ENCODE results near the gene KIZ.

KIZ gene

GRCh38 chr20:21110811-21111210, 15.1 kb upstream of the KIZ start:
- peaks cover 4% of the 10 kb centered on the region for H3K27me3 ChIP-seq (ENCODE audit: insufficient read depth, low read length, poor library complexity)
- TF ChIP-seq CTCF (IDR thresholded peaks at IDR 0.05; ENCODE audit: borderline replicate concordance, extremely low read depth, low read length, poor library complexity, severe bottlenecking) (no peak), EZH2 (IDR thresholded peaks at IDR 0.05; ENCODE audit: borderline replicate concordance, low read depth, low read length, severe bottlenecking) (no peak)
- H3K4me2 ChIP-seq (ENCODE audit: insufficient read depth, low read length) = no peak overlapping the region
- H3K79me2 ChIP-seq (ENCODE audit: insufficient read depth, low read length) = no peaks in the 10 kb centered on the region
- H3K36me3 ChIP-seq (ENCODE audit: insufficient read depth, low read length) = no peaks in the 10 kb centered on the region
- H3K4me3 ChIP-seq (ENCODE audit: low read depth in 1 of 2, low read length in 2 of 2) = no peak overlapping the region
- no peaks in the 10 kb centered on the region for H4K20me1 ChIP-seq (ENCODE audit: insufficient read depth, low read length)
- H3K4me1 ChIP-seq (ENCODE audit: insufficient read depth, low read length) = no peaks in the 10 kb centered on the region
- DNase-seq (no peak), ATAC-seq (ENCODE audit: insufficient read depth, low read depth) (no peak)
- no peaks in the 10 kb centered on the region for H3K9me3 ChIP-seq (ENCODE audit: insufficient read depth, low read length, severe bottlenecking)
- H3K27ac ChIP-seq (ENCODE audit: low read length) = no peak overlapping the region
- no peak overlapping the region for H3K9ac ChIP-seq (ENCODE audit: low read depth, low read length)
- H2AFZ ChIP-seq (ENCODE audit: low read depth, low read length) = no peak overlapping the region

DNA sequence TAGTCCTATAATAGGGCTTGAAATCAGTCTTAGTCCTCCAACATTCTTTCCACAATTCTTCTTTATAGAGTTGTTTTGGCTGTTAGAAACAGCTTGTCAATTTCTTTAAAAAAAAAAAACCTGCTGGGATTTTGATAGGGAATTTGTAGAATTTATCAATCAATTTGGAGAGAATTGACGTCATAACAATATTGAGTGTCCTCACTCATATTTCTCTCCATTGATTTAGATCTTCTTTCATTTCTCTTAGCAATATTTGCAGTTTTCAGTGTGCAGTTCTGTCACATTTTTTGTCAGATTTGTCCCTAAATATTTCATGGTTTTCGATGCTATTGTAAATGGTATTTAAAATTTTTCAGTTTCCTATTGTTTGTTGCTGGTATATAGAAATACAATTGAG, 14.5 kb upstream of the KIZ start:
- no peaks in the 10 kb centered on the region for H3K4me1 ChIP-seq (ENCODE audit: insufficient read depth, low read length)
- no peak overlapping the region for H3K9ac ChIP-seq (ENCODE audit: low read depth, low read length)
- TF ChIP-seq CTCF (IDR thresholded peaks at IDR 0.05; ENCODE audit: borderline replicate concordance, extremely low read depth, low read length, poor library complexity, severe bottlenecking) (no peak), EZH2 (IDR thresholded peaks at IDR 0.05; ENCODE audit: borderline replicate concordance, low read depth, low read length, severe bottlenecking) (no peak)
- ATAC-seq (ENCODE audit: insufficient read depth, low read depth) = no peak
- no peak overlapping the region for H3K4me2 ChIP-seq (ENCODE audit: insufficient read depth, low read length)
- DNase-seq = no peak
- peaks cover 4% of the 10 kb centered on the region for H3K27me3 ChIP-seq (ENCODE audit: insufficient read depth, low read length, poor library complexity)
- no peak overlapping the region for H3K27ac ChIP-seq (ENCODE audit: low read length)
- H2AFZ ChIP-seq (ENCODE audit: low read depth, low read length) = no peak overlapping the region
- H3K79me2 ChIP-seq (ENCODE audit: insufficient read depth, low read length) = no peaks in the 10 kb centered on the region
- H3K4me3 ChIP-seq (ENCODE audit: low read depth in 1 of 2, low read length in 2 of 2) = no peak overlapping the region
- no peaks in the 10 kb centered on the region for H4K20me1 ChIP-seq (ENCODE audit: insufficient read depth, low read length)
- H3K36me3 ChIP-seq (ENCODE audit: insufficient read depth, low read length) = no peaks in the 10 kb centered on the region
- no peaks in the 10 kb centered on the region for H3K9me3 ChIP-seq (ENCODE audit: insufficient read depth, low read length, severe bottlenecking)

DNA sequence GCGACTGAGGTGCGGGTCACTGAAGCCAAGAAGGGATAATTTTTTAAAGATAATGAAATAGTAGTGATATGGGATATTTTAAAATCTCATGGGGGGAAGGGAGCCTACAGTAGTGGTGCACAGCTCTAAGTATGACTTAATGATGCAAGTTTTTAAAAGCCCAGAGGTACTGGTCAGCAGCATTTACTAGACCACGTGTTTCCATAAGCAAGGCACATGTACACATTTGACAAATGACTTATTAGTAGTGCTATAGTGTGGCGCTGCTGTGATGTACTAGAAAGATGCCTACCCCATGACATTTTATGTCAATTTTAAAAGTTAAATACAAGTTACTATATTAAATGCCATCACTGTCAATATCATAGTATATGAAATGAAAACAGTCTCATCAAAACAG, 12.2 kb upstream of the KIZ start:
- Histone ChIP-seq H3K4me3 (ENCODE audit: low read depth in 1 of 2, low read length in 2 of 2) (no peak overlapping the region), H3K4me1 (ENCODE audit: insufficient read depth, low read length) (no peaks in the 10 kb centered on the region), H3K27me3 (ENCODE audit: insufficient read depth, low read length, poor library complexity) (peaks cover 4% of the 10 kb centered on the region), H3K27ac (ENCODE audit: low read length) (no peak overlapping the region), H2AFZ (ENCODE audit: low read depth, low read length) (no peak overlapping the region), H3K9ac (ENCODE audit: low read depth, low read length) (no peak overlapping the region), H3K79me2 (ENCODE audit: insufficient read depth, low read length) (no peaks in the 10 kb centered on the region), H4K20me1 (ENCODE audit: insufficient read depth, low read length) (no peaks in the 10 kb centered on the region), H3K4me2 (ENCODE audit: insufficient read depth, low read length) (no peak overlapping the region), H3K9me3 (ENCODE audit: insufficient read depth, low read length, severe bottlenecking) (no peaks in the 10 kb centered on the region), H3K36me3 (ENCODE audit: insufficient read depth, low read length) (no peaks in the 10 kb centered on the region)
- TF ChIP-seq EZH2 (IDR thresholded peaks at IDR 0.05; ENCODE audit: borderline replicate concordance, low read depth, low read length, severe bottlenecking) (no peak), CTCF (IDR thresholded peaks at IDR 0.05; ENCODE audit: borderline replicate concordance, extremely low read depth, low read length, poor library complexity, severe bottlenecking) (no peak)
- ATAC-seq (ENCODE audit: insufficient read depth, low read depth) (no peak), DNase-seq (no peak)

DNA sequence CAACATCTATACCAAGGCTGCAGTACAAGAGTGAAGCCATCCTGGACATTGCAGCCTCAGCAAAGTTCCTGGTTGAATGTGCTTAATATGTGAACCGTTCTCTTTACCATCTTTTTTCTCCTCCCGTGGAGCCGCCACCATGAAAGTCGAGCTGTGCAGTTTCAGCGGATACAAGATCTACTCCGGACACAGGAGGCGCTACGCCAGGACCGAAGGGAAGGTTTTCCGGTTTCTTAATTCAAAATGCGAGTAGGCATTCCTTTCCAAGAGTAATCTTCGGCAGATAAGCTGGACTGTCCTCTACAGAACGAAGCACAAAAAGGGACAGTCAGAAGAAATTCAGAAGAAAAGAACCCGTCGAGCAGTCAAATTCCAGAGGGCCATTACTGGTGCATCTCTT, 11.3 kb upstream of the KIZ start:
- H3K4me1 ChIP-seq (ENCODE audit: insufficient read depth, low read length) = no peaks in the 10 kb centered on the region

More for the DNA sequence above, 11.3 kb upstream of the KIZ start:
- H3K27me3 ChIP-seq (ENCODE audit: insufficient read depth, low read length, poor library complexity) = peaks cover 4% of the 10 kb centered on the region
- H3K36me3 ChIP-seq (ENCODE audit: insufficient read depth, low read length) = no peaks in the 10 kb centered on the region
- no peak overlapping the region for H3K27ac ChIP-seq (ENCODE audit: low read length)
- no peak overlapping the region for H3K4me3 ChIP-seq (ENCODE audit: low read depth in 1 of 2, low read length in 2 of 2)
- DNase-seq = no peak
- no peak for ATAC-seq (ENCODE audit: insufficient read depth, low read depth)
- no peak overlapping the region for H3K9ac ChIP-seq (ENCODE audit: low read depth, low read length)
- no peak overlapping the region for H3K4me2 ChIP-seq (ENCODE audit: insufficient read depth, low read length)
- no peaks in the 10 kb centered on the region for H4K20me1 ChIP-seq (ENCODE audit: insufficient read depth, low read length)
- no peak for TF ChIP-seq EZH2 (IDR thresholded peaks at IDR 0.05; ENCODE audit: borderline replicate concordance, low read depth, low read length, severe bottlenecking)
- H2AFZ ChIP-seq (ENCODE audit: low read depth, low read length) = no peak overlapping the region
- no peaks in the 10 kb centered on the region for H3K9me3 ChIP-seq (ENCODE audit: insufficient read depth, low read length, severe bottlenecking)
- H3K79me2 ChIP-seq (ENCODE audit: insufficient read depth, low read length) = no peaks in the 10 kb centered on the region

All from DND-41 (cell line).